Smooth muscle cell (in vitro differentiated cells): ENCODE data around the gene PRMT5. TPM values are rescaled to one million over a fixed set of nuclear protein-coding genes. Genes with fewer than 3 reads are reported as not detected.
A peak's percentile ranks its signal among the peaks of the same experiment; 100 is the strongest.

Experiments used
- DNase-seq: peaks from one replicate; lab custom pipeline; 2025; ENCODE audit not compliant: unreplicated experiment; lab: John Stamatoyannopoulos, UW
- H2AFZ ChIP-seq: fragments of 200-600 bp; sonication (generic); 2 replicates; pipeline ENCODE4 v1.6.0; 2016; ENCODE audit warnings: antibody characterized with exemption, low read depth, mild to moderate bottlenecking
- H3F3A ChIP-seq: fragments of 200-600 bp; sonication (generic); 2 replicates; pipeline ENCODE4 v1.6.0; 2017; ENCODE audit warnings: antibody characterized with exemption, low read depth
- H3K27ac ChIP-seq: fragments of 200-600 bp; sonication (generic); 2 replicates; pipeline ENCODE4 v1.5.1; 2016; ENCODE audit warnings: low read depth, mild to moderate bottlenecking
- H3K27me3 ChIP-seq: fragments of 200-600 bp; sonication (generic); 2 replicates; pipeline ENCODE4 v1.6.1; 2016; ENCODE audit warnings: low read depth, mild to moderate bottlenecking
- H3K36me3 ChIP-seq: fragments of 200-600 bp; sonication (generic); 2 replicates; pipeline ENCODE4 v1.5.1; 2016; ENCODE audit warnings: low read depth
- H3K4me1 ChIP-seq: fragments of 200-600 bp; sonication (generic); 2 replicates; pipeline ENCODE4 v1.5.1; 2016; ENCODE audit warnings: low read depth
- H3K4me2 ChIP-seq: fragments of 200-600 bp; sonication (generic); 2 replicates; pipeline ENCODE4 v1.6.0; 2016; ENCODE audit warnings: mild to moderate bottlenecking
- H3K4me3 ChIP-seq: fragments of 200-600 bp; sonication (generic); 2 replicates; pipeline ENCODE4 v1.5.1; 2016; ENCODE audit warnings: mild to moderate bottlenecking
- H3K79me2 ChIP-seq: fragments of 200-600 bp; sonication (generic); 2 replicates; pipeline ENCODE4 v1.6.0; 2016; ENCODE audit warnings: low read depth, mild to moderate bottlenecking
- H3K9ac ChIP-seq: fragments of 200-600 bp; sonication (generic); 2 replicates; pipeline ENCODE4 v1.6.0; 2016; ENCODE audit warnings: low read depth
- H3K9me3 ChIP-seq: fragments of 200-600 bp; sonication (generic); replicated peaks from 2 replicates; pipeline ENCODE4 v1.5.1; 2016; ENCODE audit warnings: low read depth
- H4K20me1 ChIP-seq: fragments of 200-600 bp; sonication (generic); 2 replicates; pipeline ENCODE4 v1.6.0; 2016; ENCODE audit warnings: low read depth
- CTCF ChIP-seq: fragments of 200-600 bp; sonication (generic); IDR thresholded peaks from 2 replicates; pipeline ENCODE4 v1.5.1; 2017; ENCODE audit warnings: borderline replicate concordance, mild to moderate bottlenecking, antibody characterized with exemption; ENCODE audit not compliant: insufficient read depth, poor library complexity, severe bottlenecking
- WGBS: methylation state at CpG from one replicate; pipeline ENCODE4 v1.1.7; 2016; ENCODE audit warnings: low lambda C conversion rate; 5-methylcytosine and 5-hydroxymethylcytosine counted together
- polyA plus RNA-seq: library from polyadenylated mRNA; unstranded; fragments of >200 nt; fragmentation: Nextera tagmentation; extraction: Ambion mirVana; gene quantifications from 2 replicates; pipeline ENCODE4 v1.2.1, GENCODE V29; 2016
- total RNA-seq: library from RNA; depleted of rRNA; stranded (reverse); fragments of >200 nt; gene quantifications from 2 replicates; pipeline ENCODE4 v1.2.3, GENCODE V29; 2014

The PRMT5 gene
- total RNA-seq (50.3 and 81.2 TPM in 2 replicates), polyA plus RNA-seq (80.0 and 82.1 TPM in 2 replicates)

- WGBS, result 1% methylated on average over 51 of the region's 51 CpGs
- Histone ChIP-seq H4K20me1 (no peaks in the 10 kb centered on the region), H3K27me3 (no peaks in the 10 kb centered on the region), H3K79me2 (peaks cover 18% of the 10 kb centered on the region), H3K4me1 (peaks cover 15% of the 10 kb centered on the region), H3K9me3 (no peaks in the 10 kb centered on the region), H3K27ac (peak within 1 kb of the TSS; percentile 80), H3K36me3 (peaks cover 4% of the 10 kb centered on the region), H3K4me2 (peak within 1 kb of the TSS; percentile 92), H2AFZ (peak within 1 kb of the TSS; percentile 87), H3K9ac (peak within 1 kb of the TSS; percentile 90), H3K4me3 (peak within 1 kb of the TSS; percentile 81), H3F3A (peaks cover 5% of the 10 kb centered on the region)
- peak; percentile 91 for DNase-seq
- TF ChIP-seq CTCF, result no peak
Measured at GRCh38 chr14:22929104-22929960, at the start of gene PRMT5. PRMT5 (minus strand) TSS chr14:22929376; CDS start chr14:22929361, 15 bp downstream.

- H3K79me2 ChIP-seq, result peaks cover 24% of the 10 kb centered on the region
- 79% methylated on average over 3 of the region's 3 CpGs for WGBS
Measured at GRCh38 chr14:22978487-22978837, 49.3 kb upstream of the PRMT5 start.

GRCh38 chr14:22977684-22978486 is 48.7 kb upstream of the PRMT5 start:
- no peak overlapping the region for H2AFZ ChIP-seq
- H3F3A ChIP-seq, result peaks cover 37% of the 10 kb centered on the region
- H3K9ac ChIP-seq, result peak overlapping the region; percentile 58
- DNase-seq, result peak; percentile 31
- H3K9me3 ChIP-seq, result no peaks in the 10 kb centered on the region
- peaks cover 20% of the 10 kb centered on the region for H4K20me1 ChIP-seq
- no peaks in the 10 kb centered on the region for H3K36me3 ChIP-seq
- peaks cover 24% of the 10 kb centered on the region for H3K79me2 ChIP-seq
- TF ChIP-seq CTCF, result no peak
- 6% methylated on average over 8 of the region's 8 CpGs for WGBS
- peak overlapping the region; percentile 89 for H3K4me2 ChIP-seq
- peaks cover 44% of the 10 kb centered on the region for H3K4me1 ChIP-seq
- peak overlapping the region; percentile 92 for H3K27ac ChIP-seq
- peak overlapping the region; percentile 7 for H3K4me3 ChIP-seq
- H3K27me3 ChIP-seq, result no peaks in the 10 kb centered on the region

More at GRCh38 chr14:22978487-22978837, 49.3 kb upstream of the PRMT5 start:
- Histone ChIP-seq H3F3A (peaks cover 37% of the 10 kb centered on the region), H3K36me3 (no peaks in the 10 kb centered on the region), H3K27me3 (no peaks in the 10 kb centered on the region), H3K4me1 (peaks cover 44% of the 10 kb centered on the region), H3K9ac (peak overlapping the region; percentile 58), H3K4me2 (peak overlapping the region; percentile 89), H2AFZ (no peak overlapping the region), H4K20me1 (peaks cover 16% of the 10 kb centered on the region), H3K9me3 (no peaks in the 10 kb centered on the region), H3K27ac (peak overlapping the region; percentile 92), H3K4me3 (peak overlapping the region; percentile 7)
- no peak for TF ChIP-seq CTCF
- DNase-seq, result no peak
